ENCODE measurements around the gene TSPAN5.

TSPAN5 gene

GRCh38 chr4:98630737-98631454 lies 27.5 kb downstream of the TSPAN5 start:
- TF ChIP-seq, protein P1, sequence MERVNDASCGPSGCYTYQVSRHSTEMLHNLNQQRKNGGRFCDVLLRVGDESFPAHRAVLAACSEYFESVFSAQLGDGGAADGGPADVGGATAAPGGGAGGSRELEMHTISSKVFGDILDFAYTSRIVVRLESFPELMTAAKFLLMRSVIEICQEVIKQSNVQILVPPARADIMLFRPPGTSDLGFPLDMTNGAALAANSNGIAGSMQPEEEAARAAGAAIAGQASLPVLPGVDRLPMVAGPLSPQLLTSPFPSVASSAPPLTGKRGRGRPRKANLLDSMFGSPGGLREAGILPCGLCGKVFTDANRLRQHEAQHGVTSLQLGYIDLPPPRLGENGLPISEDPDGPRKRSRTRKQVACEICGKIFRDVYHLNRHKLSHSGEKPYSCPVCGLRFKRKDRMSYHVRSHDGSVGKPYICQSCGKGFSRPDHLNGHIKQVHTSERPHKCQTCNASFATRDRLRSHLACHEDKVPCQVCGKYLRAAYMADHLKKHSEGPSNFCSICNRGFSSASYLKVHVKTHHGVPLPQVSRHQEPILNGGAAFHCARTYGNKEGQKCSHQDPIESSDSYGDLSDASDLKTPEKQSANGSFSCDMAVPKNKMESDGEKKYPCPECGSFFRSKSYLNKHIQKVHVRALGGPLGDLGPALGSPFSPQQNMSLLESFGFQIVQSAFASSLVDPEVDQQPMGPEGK (CRISPR knock-in tag; IDR thresholded peaks at IDR 0.05; ENCODE audit: borderline replicate concordance): no peak
- TF ChIP-seq TCF4 (CRISPR knock-in tag; IDR thresholded peaks at IDR 0.05; ENCODE audit: borderline replicate concordance): no peak
- TF ChIP-seq ZNF8 (CRISPR knock-in tag; IDR thresholded peaks at IDR 0.05): no peak
- no peak for TF ChIP-seq ZC3H10 (CRISPR knock-in tag; IDR thresholded peaks at IDR 0.05)
- TF ChIP-seq ZNF70 (CRISPR knock-in tag; IDR thresholded peaks at IDR 0.05): no peak
- no peak for TF ChIP-seq RARB (CRISPR knock-in tag; IDR thresholded peaks at IDR 0.05)
- TF ChIP-seq, protein P2, sequence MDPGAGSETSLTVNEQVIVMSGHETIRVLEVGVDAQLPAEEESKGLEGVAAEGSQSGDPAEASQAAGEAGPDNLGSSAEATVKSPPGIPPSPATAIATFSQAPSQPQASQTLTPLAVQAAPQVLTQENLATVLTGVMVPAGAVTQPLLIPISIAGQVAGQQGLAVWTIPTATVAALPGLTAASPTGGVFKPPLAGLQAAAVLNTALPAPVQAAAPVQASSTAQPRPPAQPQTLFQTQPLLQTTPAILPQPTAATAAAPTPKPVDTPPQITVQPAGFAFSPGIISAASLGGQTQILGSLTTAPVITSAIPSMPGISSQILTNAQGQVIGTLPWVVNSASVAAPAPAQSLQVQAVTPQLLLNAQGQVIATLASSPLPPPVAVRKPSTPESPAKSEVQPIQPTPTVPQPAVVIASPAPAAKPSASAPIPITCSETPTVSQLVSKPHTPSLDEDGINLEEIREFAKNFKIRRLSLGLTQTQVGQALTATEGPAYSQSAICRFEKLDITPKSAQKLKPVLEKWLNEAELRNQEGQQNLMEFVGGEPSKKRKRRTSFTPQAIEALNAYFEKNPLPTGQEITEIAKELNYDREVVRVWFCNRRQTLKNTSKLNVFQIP (CRISPR knock-in tag; IDR thresholded peaks at IDR 0.05; ENCODE audit: borderline replicate concordance, low read depth): no peak
- TF ChIP-seq, protein P3, sequence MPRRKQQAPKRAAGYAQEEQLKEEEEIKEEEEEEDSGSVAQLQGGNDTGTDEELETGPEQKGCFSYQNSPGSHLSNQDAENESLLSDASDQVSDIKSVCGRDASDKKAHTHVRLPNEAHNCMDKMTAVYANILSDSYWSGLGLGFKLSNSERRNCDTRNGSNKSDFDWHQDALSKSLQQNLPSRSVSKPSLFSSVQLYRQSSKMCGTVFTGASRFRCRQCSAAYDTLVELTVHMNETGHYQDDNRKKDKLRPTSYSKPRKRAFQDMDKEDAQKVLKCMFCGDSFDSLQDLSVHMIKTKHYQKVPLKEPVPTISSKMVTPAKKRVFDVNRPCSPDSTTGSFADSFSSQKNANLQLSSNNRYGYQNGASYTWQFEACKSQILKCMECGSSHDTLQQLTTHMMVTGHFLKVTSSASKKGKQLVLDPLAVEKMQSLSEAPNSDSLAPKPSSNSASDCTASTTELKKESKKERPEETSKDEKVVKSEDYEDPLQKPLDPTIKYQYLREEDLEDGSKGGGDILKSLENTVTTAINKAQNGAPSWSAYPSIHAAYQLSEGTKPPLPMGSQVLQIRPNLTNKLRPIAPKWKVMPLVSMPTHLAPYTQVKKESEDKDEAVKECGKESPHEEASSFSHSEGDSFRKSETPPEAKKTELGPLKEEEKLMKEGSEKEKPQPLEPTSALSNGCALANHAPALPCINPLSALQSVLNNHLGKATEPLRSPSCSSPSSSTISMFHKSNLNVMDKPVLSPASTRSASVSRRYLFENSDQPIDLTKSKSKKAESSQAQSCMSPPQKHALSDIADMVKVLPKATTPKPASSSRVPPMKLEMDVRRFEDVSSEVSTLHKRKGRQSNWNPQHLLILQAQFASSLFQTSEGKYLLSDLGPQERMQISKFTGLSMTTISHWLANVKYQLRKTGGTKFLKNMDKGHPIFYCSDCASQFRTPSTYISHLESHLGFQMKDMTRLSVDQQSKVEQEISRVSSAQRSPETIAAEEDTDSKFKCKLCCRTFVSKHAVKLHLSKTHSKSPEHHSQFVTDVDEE (CRISPR knock-in tag; IDR thresholded peaks at IDR 0.05): no peak
- TF ChIP-seq ZNF565 (CRISPR knock-in tag; conservative IDR thresholded peaks at IDR 0.05; ENCODE audit: low read depth): no peak
- no peak for TF ChIP-seq ZFP3 (CRISPR knock-in tag; IDR thresholded peaks at IDR 0.05)
- TF ChIP-seq TOX (CRISPR knock-in tag; IDR thresholded peaks at IDR 0.05; ENCODE audit: borderline replicate concordance): no peak
- no peak for TF ChIP-seq OSR1 (CRISPR knock-in tag; IDR thresholded peaks at IDR 0.05)
- TF ChIP-seq PPARA (CRISPR knock-in tag; IDR thresholded peaks at IDR 0.05; ENCODE audit: borderline replicate concordance): no peak
- no peak for ATAC-seq

DNA sequence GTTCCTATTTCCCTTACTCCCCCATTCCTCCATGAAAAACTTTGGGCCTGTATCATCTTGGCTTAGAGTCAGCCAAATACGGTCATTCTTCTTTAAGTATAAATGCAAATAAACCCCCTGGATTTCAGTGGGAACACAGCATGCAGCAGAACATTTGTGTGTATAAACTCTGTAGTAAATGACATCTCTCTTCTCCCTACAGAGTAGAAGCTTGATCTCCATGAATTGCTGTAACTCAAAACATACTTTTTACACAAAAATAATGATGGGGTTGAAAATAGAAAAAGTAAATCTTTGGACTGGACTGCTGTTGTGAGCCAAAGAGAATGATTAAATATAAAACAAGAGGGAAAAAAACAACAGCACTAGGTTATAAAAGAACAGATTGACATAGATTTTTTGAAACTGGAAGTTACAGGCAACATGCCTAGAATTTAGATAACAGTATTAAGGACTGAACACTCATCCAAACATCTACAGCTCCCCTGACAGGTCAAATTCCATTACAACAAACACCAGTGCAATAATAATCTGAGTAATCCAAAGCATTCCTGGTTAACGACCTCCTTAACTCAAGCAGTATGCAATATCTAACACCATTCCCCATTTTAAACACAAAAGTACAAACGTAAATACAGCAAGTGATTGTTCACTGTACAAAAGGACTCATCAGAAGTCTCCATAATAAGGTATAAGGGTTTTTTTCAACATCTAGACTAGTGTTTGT lies 30.7 kb downstream of the TSPAN5 start:
- no peak; the same call in 2 of the 3 replicates for ATAC-seq
- TF ChIP-seq ZNF565 (CRISPR knock-in tag; conservative IDR thresholded peaks at IDR 0.05; ENCODE audit: low read depth) (no peak), BACH2 (CRISPR knock-in tag; IDR thresholded peaks at IDR 0.05; ENCODE audit: borderline replicate concordance) (no peak), CREB5 (CRISPR knock-in tag; IDR thresholded peaks at IDR 0.05; ENCODE audit: low read depth) (no peak), ZC3H10 (CRISPR knock-in tag; IDR thresholded peaks at IDR 0.05) (no peak), CSDC2 (CRISPR knock-in tag; IDR thresholded peaks at IDR 0.05) (no peak), ZFP30 (CRISPR knock-in tag; IDR thresholded peaks at IDR 0.05) (no peak), ESRRG (CRISPR knock-in tag; IDR thresholded peaks at IDR 0.05) (no peak), RARB (CRISPR knock-in tag; IDR thresholded peaks at IDR 0.05) (no peak), ZFP3 (CRISPR knock-in tag; IDR thresholded peaks at IDR 0.05) (no peak), PPARA (CRISPR knock-in tag; IDR thresholded peaks at IDR 0.05; ENCODE audit: borderline replicate concordance) (no peak), ISL1 (CRISPR knock-in tag; IDR thresholded peaks at IDR 0.05) (no peak), SNAI2 (CRISPR knock-in tag; IDR thresholded peaks at IDR 0.05) (no peak), OSR1 (CRISPR knock-in tag; IDR thresholded peaks at IDR 0.05) (no peak), TOX (CRISPR knock-in tag; IDR thresholded peaks at IDR 0.05; ENCODE audit: borderline replicate concordance) (no peak)
- TF ChIP-seq, protein P4, sequence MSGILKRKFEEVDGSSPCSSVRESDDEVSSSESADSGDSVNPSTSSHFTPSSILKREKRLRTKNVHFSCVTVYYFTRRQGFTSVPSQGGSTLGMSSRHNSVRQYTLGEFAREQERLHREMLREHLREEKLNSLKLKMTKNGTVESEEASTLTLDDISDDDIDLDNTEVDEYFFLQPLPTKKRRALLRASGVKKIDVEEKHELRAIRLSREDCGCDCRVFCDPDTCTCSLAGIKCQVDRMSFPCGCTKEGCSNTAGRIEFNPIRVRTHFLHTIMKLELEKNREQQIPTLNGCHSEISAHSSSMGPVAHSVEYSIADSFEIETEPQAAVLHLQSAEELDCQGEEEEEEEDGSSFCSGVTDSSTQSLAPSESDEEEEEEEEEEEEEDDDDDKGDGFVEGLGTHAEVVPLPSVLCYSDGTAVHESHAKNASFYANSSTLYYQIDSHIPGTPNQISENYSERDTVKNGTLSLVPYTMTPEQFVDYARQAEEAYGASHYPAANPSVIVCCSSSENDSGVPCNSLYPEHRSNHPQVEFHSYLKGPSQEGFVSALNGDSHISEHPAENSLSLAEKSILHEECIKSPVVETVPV (CRISPR knock-in tag; IDR thresholded peaks at IDR 0.05): no peak
- TF ChIP-seq, protein P1 (CRISPR knock-in tag; IDR thresholded peaks at IDR 0.05; ENCODE audit: borderline replicate concordance): no peak
- TF ChIP-seq, protein P2 (CRISPR knock-in tag; IDR thresholded peaks at IDR 0.05; ENCODE audit: borderline replicate concordance, low read depth): no peak
- TF ChIP-seq, protein P3 (CRISPR knock-in tag; IDR thresholded peaks at IDR 0.05): no peak

Measured in SK-N-SH treated with all-trans-retinoic acid at 6 μM for 48 hours (cell line).